NCI-H2107 treated with DMSO at 0.1 percent for 48 hours (cell line): ENCODE measurements around the gene EHMT1.
A peak's percentile ranks its signal among the peaks of the same experiment; 100 is the strongest.

Experiments used
- DNase-seq: peaks from one replicate; lab custom pipeline; 2025; ENCODE audit not compliant: unreplicated experiment; lab: John Stamatoyannopoulos, UW

EHMT1 gene

DNA sequence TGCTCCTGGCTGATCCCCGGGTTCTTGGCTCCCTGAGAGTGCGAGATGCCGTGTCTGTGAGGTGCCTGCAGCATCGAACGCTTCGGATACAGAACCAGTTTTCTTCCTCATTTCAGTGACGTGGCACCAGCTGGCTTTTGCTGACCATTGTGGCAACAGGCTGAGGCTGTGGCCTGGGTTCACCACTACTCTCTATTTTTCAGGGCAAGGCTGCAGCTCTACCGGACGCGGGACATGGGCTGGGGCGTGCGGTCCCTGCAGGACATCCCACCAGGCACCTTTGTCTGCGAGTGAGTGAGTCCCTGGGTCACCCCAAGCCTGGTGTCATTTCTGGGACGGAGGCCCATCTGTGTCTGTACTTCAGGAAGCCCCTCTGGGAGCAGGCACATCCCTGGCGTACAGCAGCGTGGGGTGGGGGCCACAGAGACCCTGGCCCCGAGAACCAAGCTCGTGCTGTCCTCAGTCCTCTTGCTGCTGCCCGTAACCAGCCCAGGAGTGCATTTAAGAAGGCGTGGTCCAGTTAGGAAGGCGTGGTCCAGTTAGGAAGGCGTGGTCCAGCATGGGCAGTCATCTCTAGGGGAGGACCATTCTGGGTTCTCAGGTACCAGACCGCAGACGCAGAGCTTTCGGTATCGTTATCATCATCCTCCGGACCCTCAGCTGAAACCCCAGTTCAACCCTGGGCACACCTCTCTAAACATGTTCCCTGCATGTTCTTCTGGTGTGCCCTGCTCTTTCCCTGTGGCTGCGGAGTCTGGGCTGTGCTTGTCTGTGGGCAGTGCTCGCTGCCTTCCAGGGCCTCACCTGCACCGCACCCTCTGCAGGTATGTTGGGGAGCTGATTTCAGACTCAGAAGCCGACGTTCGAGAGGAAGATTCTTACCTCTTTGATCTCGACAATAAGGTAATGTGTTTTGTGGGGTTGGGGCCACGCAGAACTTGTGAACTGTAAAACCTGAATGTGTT is 198.7 kb downstream of the EHMT1 start:
- no peak for DNase-seq

- no peak for DNase-seq
Observed at GRCh38 chr9:137818286-137818685, 199.5 kb downstream of the EHMT1 start.

GRCh38 chr9:137820161-137820855 is 201.5 kb downstream of the EHMT1 start:
- no peak for DNase-seq

- no peak for DNase-seq
Observed at GRCh38 chr9:137823986-137824771, 205.4 kb downstream of the EHMT1 start.

- no peak for DNase-seq
Observed at GRCh38 chr9:137825324-137825989, 206.7 kb downstream of the EHMT1 start.

DNA sequence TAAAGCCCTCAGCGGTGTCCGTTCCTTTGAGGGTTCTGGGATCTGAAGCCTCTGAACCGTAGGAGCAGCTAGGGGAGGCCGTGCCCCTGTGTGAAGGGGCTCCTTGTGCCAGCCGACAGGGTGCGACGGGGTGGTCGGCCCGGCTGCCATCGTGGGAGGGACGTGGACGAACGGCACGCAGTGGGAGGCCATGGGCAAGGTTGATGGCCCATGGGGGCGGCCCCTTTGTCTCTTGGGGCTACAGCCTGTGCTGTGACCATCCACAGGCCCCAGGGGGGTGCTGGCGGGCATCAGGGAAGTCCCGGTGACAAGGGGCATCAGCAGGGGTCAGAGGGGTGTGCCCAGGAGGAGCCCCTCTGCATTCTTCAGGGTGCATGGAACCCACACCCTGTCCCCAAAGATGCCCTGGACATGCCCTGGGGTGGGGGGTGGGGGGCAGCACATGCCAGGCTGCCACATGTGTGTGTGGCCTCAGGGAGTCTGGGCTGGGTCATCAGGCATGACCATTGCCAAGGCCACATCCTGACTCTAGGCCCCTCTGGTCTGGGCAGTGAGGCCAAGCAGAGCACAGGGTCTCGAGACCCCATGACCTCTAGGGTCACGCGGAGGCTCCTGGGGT is 209.2 kb downstream of the EHMT1 start:
- no peak for DNase-seq

GRCh38 chr9:137828527-137829259 is 209.9 kb downstream of the EHMT1 start:
- peak; percentile 37 for DNase-seq

DNA sequence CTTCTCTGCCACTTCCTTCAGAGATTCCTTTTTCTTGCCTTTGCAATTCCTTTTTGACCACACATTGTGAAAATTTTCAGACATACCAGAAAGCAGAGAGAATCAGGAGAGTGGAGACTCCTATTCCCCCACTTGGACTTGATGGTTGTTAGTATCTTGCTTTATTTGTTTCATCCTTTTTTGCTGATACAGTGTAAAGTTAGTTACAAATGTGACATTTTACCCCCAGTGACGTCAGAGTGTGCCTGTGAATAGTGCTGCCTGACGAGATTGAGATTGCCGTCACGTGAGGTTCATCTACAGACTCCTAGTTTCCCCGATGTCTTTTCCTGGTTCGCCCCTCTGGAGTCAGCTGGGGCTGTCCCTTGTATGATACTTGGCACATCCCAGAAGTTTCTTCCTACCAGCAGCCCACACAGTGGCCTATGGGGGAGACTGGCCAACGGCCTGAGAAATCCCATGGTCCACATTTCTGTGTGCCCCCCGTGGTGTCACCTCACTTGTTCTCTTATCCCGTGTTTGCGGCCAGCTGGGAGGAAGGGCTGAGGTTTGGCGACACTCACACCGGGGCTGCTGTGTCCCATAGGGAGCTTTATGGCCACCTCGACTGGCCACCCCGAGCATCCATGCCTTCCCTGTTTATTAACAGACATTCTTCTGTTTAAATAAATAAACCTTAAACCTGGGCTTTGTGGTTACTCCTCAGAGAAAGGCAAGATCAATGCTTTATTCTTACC is 210.6 kb downstream of the EHMT1 start:
- no peak for DNase-seq

GRCh38 chr9:137832191-137832700 is 213.4 kb downstream of the EHMT1 start:
- no peak for DNase-seq

GRCh38 chr9:137832830-137833590 is 214.2 kb downstream of the EHMT1 start:
- no peak for DNase-seq

- no peak for DNase-seq
Observed at GRCh38 chr9:137833721-137834613, 215.2 kb downstream of the EHMT1 start.

- no peak for DNase-seq
Observed at GRCh38 chr9:137834846-137835546, 216.2 kb downstream of the EHMT1 start.

- peak; percentile 37 for DNase-seq
Observed at GRCh38 chr9:137836151-137836830, 217.5 kb downstream of the EHMT1 start.

DNA sequence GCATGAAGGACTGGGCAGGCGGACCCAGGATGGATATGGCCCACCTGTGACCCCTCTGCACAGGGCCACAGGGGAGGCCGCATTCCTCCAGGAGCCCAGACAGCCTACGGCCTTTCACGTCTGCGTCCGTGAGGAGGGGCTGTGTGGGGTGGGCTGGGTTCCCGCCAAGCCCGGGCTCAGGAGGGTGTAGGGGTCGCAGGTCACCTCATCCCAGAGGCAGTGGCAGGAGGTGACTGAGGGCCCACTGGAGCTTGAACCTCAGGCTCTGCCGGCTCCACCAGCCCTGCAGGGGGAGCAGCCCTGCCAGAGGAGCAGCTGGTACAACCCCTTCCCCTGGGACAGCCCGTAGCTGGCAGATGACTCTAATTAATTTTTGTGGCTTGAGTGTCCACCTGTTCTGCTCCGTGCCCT is 218.0 kb downstream of the EHMT1 start:
- DNase-seq, result no peak

DNA sequence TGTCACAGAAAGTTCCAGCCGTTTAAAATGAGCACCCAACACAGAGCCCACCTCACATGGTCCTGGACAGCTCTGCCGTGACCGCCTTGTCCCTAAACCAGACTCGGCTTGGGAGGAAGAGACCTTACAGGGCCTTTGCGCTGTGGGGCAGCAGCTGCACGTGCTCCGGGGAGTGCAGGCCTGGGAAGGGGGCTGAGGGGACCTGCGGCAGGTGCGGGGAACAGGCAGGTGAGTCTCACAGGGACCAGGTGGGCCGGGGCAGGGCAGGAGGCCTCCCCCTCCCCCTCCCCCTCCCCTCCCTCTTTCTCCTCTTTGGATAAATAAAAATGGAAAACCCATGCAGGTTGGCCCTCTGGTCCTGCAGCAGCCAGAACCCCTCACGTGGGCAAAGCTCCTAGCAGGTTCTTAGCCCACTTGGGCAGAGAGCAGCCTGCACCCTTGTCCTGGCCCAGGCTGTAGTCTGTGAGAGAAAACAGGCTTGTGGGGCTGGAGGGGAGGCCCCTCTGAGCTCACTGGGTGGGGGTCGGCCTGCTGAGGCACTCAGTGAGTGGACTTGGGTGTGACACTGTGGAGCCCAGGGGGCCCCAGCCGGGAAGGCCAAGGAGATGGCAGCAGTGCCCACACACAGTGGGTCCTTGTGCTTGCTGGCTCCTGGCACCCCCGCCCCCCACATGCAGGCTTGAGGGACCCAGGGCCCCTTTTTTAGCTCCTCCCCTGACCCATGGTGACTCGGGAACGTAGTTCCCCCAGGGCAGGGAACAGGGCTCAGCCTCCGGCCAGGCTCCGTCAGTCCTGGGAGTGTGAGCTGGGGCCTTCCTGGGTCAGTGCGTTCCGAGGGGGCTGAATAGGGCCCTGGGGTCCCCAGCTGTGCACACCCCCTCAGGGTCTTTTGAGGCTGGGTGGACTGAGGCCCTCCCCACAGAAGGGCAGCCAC is 218.8 kb downstream of the EHMT1 start:
- no peak for DNase-seq
